Fibroblast of skin of scalp (primary cell): ENCODE results near the gene PARP4.
"Not testable (repeated sequence)": the region's sequence is repeated elsewhere in the genome, so short reads cannot be mapped to it uniquely, and the experiment has no call there.

Experiments
- DNase-seq: peaks from one replicate; pipeline ENCODE4 v3.0.0-alpha.2; 2013

PARP4 gene

GRCh38 chr13:24505756-24506155 is 6.8 kb downstream of the PARP4 start:
- no peak for DNase-seq

DNA sequence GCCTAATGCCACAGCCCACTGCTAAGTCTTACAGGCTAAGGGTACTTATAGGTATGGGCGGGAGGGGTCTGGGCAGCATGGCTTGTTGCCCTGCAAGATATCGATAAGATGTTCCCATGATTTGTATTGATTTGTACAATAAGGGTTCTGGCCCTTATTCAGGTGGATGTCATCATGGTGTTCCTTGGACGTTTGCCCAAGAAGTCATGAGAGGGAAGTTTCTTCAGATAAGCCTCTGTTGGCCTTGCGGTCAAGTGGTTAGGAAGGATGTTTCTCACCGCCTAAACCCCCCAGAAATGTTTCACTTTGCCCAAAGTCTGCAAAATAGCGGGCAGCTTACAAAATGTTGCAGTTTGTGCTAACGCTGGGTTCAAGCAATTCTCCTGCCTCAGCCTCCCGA is 7.3 kb downstream of the PARP4 start:
- no peak for DNase-seq

GRCh38 chr13:24503379-24503696 is 9.2 kb downstream of the PARP4 start:
- no peak for DNase-seq

- peak; percentile 30 for DNase-seq
Measured at GRCh38 chr13:24502533-24503378, 9.8 kb downstream of the PARP4 start.

GRCh38 chr13:24500977-24501376 is 11.6 kb downstream of the PARP4 start:
- peak; percentile 70 for DNase-seq

DNA sequence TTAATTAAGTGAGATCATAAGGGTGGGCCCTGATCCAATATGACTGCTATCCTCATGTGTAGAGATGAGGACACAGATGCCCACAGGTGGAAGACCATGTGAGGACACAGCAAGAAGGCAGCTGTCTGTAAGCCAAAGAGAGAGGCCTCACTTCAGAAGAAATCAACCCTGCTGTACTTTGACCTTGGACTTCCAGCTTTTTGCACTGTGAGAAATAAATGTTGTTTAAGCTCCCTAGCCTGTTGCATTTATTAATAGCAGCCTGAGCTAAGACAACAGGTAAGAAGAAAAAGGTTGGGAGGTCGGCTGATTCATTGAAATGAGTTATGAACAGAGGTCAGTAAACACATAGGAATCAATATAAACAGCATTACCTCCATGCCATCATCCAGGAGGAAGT is 14.8 kb downstream of the PARP4 start:
- DNase-seq: no peak

DNA sequence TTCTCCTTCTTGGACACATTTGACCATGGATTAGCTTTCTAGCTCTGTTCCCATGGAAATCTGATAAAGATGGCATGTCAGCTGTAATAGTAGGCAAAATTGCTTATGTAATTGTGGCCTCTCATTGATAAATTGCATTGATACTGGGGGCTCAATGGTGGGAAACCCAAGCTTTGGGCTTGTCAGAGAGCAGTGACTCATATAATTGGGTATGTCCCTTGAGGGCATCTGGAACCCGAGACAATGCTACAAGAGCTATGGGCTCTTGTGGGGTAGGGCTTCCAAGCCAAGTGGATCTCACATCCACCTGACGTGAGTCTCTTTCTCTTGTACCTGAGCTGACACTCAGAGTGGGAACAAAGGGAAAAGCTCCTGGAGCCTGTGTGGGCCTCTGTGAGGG is 16.3 kb downstream of the PARP4 start:
- DNase-seq: not testable (repeated sequence)

GRCh38 chr13:24495151-24495729 is 17.3 kb downstream of the PARP4 start:
- DNase-seq: no peak

GRCh38 chr13:24493356-24493755 is 19.2 kb downstream of the PARP4 start:
- DNase-seq: no peak

DNA sequence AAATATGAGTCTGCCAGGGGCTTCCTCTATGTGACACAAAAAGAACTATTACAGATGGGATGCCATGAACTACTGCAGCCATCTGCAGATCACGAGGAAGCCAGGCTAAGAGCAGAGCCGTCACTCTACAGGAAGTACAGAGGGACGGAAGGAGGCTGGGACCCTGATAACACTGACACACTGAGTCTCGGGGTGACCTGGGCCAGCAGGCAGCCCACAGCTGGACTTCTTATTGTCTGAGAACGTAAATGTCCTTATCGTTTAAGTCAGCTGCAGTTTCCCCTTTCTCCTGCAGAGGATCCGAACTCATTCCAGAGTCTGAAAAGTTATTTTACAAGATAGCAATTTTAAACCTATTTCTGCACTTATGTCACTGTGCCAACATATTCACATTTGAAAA is 20.7 kb downstream of the PARP4 start:
- no peak for DNase-seq

GRCh38 chr13:24489721-24490120 is 22.9 kb downstream of the PARP4 start:
- DNase-seq: no peak

DNA sequence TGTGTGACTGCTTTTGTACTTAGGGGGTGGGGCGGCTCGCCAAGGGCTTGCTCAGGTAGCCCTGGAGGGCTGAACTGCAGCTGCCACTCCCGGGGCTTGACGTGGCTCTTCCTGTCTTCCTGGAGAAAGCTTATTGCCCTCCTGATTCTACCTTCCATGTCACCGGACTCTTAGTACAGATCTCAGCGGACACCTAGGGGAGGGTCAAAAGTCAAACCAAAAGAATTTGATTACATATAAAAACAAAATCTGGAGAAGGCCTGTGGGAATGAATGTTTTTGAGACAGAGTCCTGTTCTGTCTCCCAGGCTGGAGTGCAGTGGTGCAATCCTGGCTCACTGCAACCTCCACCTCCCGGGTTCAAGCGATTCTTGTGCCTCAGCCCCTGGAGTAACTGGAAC is 24.5 kb downstream of the PARP4 start:
- DNase-seq: not testable (repeated sequence)

DNA sequence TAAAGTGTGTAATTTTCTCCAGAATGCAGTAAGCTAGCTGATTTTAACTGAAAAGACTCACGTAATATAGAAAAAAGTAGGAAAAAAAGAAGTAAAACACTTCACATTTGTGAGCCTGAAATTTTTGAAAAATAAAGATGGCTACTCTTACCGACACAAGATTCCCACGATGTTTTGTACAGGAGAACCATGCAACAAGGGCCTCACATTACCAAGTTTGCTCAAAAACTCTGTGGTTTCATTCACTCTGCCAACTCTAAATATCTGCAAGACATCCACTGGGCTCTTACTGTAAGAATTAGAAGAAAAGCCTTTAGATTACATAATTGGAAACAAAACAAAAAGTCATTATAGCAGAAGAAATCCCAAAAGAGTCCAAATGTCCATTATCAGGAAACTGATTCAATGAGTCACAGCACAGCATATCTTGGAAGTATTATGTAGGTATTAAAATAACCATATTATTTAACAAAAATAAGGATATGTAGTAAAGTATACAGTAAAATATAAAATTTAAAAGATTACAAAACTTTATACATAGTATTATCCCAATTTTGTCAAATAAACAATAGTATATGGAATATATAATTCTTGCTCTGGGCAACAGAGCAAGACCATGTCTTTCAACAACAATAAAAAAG is 26.4 kb downstream of the PARP4 start:
- DNase-seq: not testable (repeated sequence)

DNA sequence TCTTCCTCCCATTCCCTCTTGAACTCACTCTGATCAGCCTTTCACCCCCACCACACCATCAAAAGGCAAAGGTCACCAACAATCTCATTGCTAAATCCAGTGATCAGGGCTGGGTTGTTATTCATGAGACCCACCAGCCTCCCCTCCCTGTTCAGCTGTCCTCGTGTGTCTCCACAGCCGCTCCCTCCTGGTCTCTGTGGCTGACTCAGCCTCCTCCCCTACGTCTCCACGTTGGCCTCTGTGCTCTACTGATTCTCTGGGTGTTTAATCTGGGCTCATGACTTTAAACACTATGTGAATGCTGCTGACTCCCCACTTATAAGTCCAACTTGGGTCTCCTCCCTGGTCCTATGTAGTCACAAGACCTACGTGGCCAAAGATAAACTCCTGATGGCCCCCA is 38.9 kb downstream of the PARP4 start:
- no peak for DNase-seq

DNA sequence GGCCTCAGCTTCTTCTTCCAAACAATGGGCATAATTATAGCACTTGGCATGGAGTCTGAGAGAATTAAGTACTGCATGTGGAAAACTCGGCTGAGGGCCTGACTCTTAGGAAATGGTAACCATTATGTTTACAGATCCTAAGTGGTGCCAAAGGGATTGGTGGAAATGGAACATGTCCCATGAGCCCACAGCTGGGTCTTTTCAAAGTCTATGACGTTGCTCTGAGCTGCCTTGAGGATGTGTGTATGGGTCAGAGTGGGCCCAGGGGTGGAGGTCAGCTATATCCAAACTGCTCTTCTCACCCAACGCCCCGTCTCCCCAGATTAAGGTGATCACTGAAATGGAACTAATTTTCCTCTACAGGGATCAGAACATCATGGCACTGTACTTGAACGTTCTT is 40.4 kb downstream of the PARP4 start:
- DNase-seq: not testable (repeated sequence)

DNA sequence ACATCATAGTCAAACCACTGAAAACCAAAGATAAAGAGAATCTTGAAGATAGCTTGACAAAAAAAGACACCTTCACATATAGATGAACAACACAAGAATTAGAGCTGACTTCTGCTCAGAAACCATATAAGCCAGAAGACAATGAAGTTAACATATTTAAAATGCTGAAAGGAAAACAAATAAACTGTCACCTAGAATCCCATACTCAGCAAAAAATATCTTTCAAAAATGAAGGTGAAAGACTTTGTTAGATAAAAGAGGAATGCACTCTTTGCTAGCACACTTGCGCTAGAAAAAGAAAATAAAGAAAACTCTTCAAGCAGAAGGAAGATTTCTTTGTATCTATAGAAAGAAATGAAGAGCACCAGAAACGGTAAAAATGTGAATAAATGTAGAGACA is 49.5 kb downstream of the PARP4 start:
- DNase-seq: no peak

- no peak for DNase-seq
Measured at GRCh38 chr13:24460256-24460655, 52.3 kb downstream of the PARP4 start.

DNA sequence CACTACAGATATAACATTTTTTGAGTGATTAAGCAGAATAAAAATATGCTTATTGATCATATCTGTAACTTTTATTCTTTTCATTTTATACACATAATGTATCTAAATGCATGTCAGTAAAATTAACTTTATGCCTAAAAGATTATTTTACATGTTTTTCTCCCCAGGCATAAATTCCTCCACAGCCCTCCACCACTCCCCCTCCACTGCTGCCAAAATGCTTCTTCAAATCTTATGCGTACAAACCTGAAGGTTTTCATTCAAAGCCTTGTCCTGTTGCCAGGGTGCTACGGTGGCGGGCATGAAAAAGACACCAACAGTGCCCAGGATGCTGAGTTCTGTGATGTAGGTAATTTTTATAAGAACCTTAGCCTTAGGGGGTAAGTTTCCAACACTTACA is 52.9 kb downstream of the PARP4 start:
- DNase-seq: no peak

DNA sequence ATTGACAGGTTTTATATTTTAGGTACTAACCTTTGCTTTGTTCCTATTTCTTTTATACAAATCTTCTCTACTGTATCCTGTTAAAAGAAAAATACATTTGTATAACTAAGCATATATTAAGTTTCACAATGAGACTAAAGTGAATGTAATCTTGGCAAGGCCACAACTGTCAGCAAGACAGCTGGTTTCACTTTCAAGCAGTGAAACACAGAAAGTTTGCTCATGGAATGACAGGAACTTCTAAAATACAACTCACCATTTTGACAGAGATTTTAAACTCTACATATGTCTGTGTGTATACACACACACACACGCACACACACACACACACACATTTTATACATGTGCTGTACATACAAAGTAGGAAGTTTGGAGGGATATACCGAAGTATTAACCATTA is 53.3 kb downstream of the PARP4 start:
- peak; percentile 80 for DNase-seq

GRCh38 chr13:24458736-24459135 is 53.8 kb downstream of the PARP4 start:
- no peak for DNase-seq

GRCh38 chr13:24456396-24456795 is 56.2 kb downstream of the PARP4 start:
- DNase-seq: no peak

GRCh38 chr13:24454056-24454455 is 58.5 kb downstream of the PARP4 start:
- DNase-seq: no peak

DNA sequence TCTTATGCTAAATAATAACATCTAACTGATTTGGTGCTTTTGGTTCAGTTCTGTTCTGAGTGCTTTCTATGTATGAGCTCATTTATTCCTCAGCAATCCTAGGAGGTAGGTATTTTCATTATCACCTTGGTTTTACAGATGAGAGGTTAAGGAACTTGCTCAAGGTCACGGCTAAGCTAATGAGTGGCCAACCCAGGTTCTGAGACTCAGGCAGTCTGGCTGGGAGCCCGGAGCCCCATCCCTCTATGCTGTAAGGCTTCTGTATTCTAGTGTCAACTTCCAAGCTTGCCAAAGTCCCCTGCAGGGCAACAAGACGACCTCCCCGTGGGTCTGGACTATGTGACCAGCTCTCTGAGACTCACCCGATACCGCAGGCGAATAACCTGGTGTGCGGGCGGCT is 60.5 kb downstream of the PARP4 start:
- DNase-seq: no peak

- DNase-seq: peak; percentile 81
Measured at GRCh38 chr13:24450530-24450929, 62.0 kb downstream of the PARP4 start.
